DOHH2 (cell line): ENCODE results near the gene CCL19.

ENCODE experiments used
- EZH2phosphoT487 ChIP-seq: fragments of 200-600 bp; sonication (generic); IDR thresholded peaks from 2 replicates; pipeline ENCODE4 v1.6.1; 2017; ENCODE audit warnings: borderline replicate concordance, mild to moderate bottlenecking, antibody characterized with exemption, low read length, moderate library complexity, mixed read lengths
- TF ChIP-seq, protein P1 (sequence below): fragments of 200-600 bp; sonication (generic); IDR thresholded peaks from one replicate; pipeline ENCODE4 v1.5.1; 2014; ENCODE audit warnings: antibody characterized with exemption, mild to moderate bottlenecking, low read depth, low read length; ENCODE audit not compliant: poor library complexity, severe bottlenecking

DNA sequence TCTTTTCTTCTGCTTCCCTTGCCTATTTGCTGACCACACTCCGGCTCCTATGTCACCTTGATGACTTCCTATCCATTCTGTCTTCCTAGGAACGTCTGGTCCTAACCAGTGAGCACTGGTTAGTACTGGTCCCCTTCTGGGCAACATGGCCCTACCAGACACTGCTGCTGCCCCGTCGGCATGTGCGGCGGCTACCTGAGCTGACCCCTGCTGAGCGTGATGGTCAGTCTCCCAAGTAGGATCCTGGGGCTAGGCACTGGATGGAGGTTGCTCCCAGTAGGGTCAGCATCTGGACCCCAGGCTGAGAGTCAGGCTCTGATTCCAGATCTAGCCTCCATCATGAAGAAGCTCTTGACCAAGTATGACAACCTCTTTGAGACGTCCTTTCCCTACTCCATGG, 42.4 kb downstream of the CCL19 start:
- TF ChIP-seq, protein P1, sequence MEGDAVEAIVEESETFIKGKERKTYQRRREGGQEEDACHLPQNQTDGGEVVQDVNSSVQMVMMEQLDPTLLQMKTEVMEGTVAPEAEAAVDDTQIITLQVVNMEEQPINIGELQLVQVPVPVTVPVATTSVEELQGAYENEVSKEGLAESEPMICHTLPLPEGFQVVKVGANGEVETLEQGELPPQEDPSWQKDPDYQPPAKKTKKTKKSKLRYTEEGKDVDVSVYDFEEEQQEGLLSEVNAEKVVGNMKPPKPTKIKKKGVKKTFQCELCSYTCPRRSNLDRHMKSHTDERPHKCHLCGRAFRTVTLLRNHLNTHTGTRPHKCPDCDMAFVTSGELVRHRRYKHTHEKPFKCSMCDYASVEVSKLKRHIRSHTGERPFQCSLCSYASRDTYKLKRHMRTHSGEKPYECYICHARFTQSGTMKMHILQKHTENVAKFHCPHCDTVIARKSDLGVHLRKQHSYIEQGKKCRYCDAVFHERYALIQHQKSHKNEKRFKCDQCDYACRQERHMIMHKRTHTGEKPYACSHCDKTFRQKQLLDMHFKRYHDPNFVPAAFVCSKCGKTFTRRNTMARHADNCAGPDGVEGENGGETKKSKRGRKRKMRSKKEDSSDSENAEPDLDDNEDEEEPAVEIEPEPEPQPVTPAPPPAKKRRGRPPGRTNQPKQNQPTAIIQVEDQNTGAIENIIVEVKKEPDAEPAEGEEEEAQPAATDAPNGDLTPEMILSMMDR = no peak
- no peak for TF ChIP-seq EZH2phosphoT487
